Ovary (tissue), 3 donors: ENCODE data around the gene CAPN13.

Experiments
- POLR2A ChIP-seq: fragments of 450-650 bp; IDR thresholded peaks from one replicate; pipeline ENCODE4 v1.6.1; 2017; ENCODE audit warnings: antibody characterized with exemption, mild to moderate bottlenecking, moderate library complexity
- TF ChIP-seq, protein P1 (sequence below), 3 donors: fragments of 450-650 bp in 2 of 3; fragments of 200-600 bp in 1 of 3; IDR thresholded peaks; one replicate each; pipeline versions ENCODE4 v1.5.1 to v1.8.0; 2016 to 2022; ENCODE audit warnings: antibody characterized with exemption in 3 of 3, mild to moderate bottlenecking in 1 of 3
- donor health status: DM: no; HTN: no; CAD: no.

GRCh38 chr2:30713698-30714097 is 93.5 kb downstream of the CAPN13 start:
- TF ChIP-seq, protein P1, sequence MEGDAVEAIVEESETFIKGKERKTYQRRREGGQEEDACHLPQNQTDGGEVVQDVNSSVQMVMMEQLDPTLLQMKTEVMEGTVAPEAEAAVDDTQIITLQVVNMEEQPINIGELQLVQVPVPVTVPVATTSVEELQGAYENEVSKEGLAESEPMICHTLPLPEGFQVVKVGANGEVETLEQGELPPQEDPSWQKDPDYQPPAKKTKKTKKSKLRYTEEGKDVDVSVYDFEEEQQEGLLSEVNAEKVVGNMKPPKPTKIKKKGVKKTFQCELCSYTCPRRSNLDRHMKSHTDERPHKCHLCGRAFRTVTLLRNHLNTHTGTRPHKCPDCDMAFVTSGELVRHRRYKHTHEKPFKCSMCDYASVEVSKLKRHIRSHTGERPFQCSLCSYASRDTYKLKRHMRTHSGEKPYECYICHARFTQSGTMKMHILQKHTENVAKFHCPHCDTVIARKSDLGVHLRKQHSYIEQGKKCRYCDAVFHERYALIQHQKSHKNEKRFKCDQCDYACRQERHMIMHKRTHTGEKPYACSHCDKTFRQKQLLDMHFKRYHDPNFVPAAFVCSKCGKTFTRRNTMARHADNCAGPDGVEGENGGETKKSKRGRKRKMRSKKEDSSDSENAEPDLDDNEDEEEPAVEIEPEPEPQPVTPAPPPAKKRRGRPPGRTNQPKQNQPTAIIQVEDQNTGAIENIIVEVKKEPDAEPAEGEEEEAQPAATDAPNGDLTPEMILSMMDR (IDR thresholded peaks at IDR 0.05): no peak
- no peak for TF ChIP-seq POLR2A
